MM.1S (cell line): Measurements from ENCODE around the gene SMIM1.

Source experiments
- EZH2 ChIP-seq: fragments of 300-600 bp; sonication (generic); optimal IDR thresholded peaks from 2 replicates; pipeline ENCODE3; 2017; ENCODE audit warnings: low read depth, mild to moderate bottlenecking, antibody characterized with exemption, low read length, mixed read lengths
- EZH2phosphoT487 ChIP-seq: fragments of 300-600 bp; sonication (generic); IDR thresholded peaks from 2 replicates; pipeline ENCODE4 v1.6.1; 2018; ENCODE audit warnings: antibody characterized with exemption, low read length
- TF ChIP-seq, protein P1 (sequence below): fragments of 300-600 bp; sonication (generic); IDR thresholded peaks from 2 replicates; pipeline ENCODE4 v1.5.1; 2016; ENCODE audit warnings: antibody characterized with exemption, low read length, mixed read lengths

DNA sequence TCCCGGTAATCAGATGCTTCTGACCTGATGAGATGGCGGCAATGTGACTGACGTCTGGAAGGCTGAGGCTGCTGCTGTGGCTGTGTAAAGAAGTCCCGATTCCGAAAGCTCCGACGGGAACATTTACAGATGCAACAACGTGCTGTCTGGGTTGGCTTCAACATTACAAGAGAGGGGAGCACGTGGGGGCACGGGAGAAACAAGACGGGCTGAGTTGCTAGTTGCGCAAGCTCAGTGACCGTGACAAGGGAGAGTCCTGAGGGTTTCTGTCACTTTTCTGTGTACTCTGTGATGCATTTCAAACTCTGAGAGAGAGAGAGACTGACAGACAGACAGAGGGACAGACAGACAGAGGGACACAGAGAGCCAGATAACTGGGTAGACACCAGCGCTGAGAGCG is 49.4 kb downstream of the SMIM1 start:
- TF ChIP-seq, protein P1, sequence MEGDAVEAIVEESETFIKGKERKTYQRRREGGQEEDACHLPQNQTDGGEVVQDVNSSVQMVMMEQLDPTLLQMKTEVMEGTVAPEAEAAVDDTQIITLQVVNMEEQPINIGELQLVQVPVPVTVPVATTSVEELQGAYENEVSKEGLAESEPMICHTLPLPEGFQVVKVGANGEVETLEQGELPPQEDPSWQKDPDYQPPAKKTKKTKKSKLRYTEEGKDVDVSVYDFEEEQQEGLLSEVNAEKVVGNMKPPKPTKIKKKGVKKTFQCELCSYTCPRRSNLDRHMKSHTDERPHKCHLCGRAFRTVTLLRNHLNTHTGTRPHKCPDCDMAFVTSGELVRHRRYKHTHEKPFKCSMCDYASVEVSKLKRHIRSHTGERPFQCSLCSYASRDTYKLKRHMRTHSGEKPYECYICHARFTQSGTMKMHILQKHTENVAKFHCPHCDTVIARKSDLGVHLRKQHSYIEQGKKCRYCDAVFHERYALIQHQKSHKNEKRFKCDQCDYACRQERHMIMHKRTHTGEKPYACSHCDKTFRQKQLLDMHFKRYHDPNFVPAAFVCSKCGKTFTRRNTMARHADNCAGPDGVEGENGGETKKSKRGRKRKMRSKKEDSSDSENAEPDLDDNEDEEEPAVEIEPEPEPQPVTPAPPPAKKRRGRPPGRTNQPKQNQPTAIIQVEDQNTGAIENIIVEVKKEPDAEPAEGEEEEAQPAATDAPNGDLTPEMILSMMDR, result no peak
- TF ChIP-seq EZH2, result no peak
- TF ChIP-seq EZH2phosphoT487, result no peak
